Parathyroid adenoma (tissue), 2 donors: ENCODE results near the gene ZRANB2.

ENCODE experiments used
- H2AFZ ChIP-seq: fragments of 300-600 bp; sonication (generic); one replicate; pipeline ENCODE4 v1.7.0; 2017; ENCODE audit warnings: antibody characterized with exemption, mild to moderate bottlenecking
- H3K27ac ChIP-seq: fragments of 300-600 bp; sonication (generic); one replicate; pipeline ENCODE4 v1.7.0; 2017
- H3K27me3 ChIP-seq: fragments of 300-600 bp; sonication (generic); one replicate; pipeline ENCODE4 v1.7.0; 2017; ENCODE audit warnings: low read length; ENCODE audit not compliant: control insufficient read depth, insufficient read depth
- H3K36me3 ChIP-seq: fragments of 300-600 bp; sonication (generic); one replicate; pipeline ENCODE4 v1.7.0; 2017; ENCODE audit warnings: low read length; ENCODE audit not compliant: control insufficient read depth, insufficient read depth
- H3K4me1 ChIP-seq: fragments of 300-600 bp; sonication (generic); one replicate; pipeline ENCODE4 v1.7.0; 2017; ENCODE audit warnings: control low read depth
- H3K4me2 ChIP-seq: fragments of 300-600 bp; sonication (generic); one replicate; pipeline ENCODE4 v1.7.0; 2017; ENCODE audit warnings: low read length
- H3K4me3 ChIP-seq: fragments of 300-600 bp; sonication (generic); one replicate; pipeline ENCODE4 v1.7.0; 2017; ENCODE audit warnings: low read depth, low read length
- H3K79me2 ChIP-seq: fragments of 300-600 bp; sonication (generic); one replicate; pipeline ENCODE4 v1.7.0; 2017; ENCODE audit warnings: control low read depth
- H3K9ac ChIP-seq: fragments of 300-600 bp; sonication (generic); one replicate; pipeline ENCODE4 v1.7.0; 2017; ENCODE audit warnings: mild to moderate bottlenecking
- H3K9me3 ChIP-seq: fragments of 300-600 bp; sonication (generic); one replicate; pipeline ENCODE4 v1.7.0; 2017; ENCODE audit warnings: low read length; ENCODE audit not compliant: control insufficient read depth
- TF ChIP-seq, protein P1 (sequence below): fragments of 300-600 bp; sonication (generic); IDR thresholded peaks from one replicate; pipeline ENCODE4 v1.7.0; 2017; ENCODE audit warnings: antibody characterized with exemption, mild to moderate bottlenecking
- donor health status: primary hyperparathyroidism.

ZRANB2 gene

DNA sequence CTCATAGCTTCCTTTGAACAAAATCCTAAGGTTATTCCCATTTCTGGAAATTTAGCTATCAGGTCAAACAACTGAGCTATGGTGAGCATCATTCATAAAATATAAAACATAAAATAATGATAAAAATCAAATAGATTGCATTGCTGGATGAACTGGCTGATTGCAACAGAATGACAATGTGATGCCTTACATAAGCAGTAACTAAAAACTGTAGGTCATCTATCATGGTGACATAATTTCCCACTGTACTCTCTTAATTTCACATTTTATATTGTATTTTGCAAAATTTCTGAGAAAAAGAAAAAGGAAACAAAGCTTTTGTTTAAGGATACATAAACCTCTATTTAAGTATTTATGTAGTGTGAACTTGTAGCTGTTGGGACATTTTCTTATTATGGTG, 37.8 kb downstream of the ZRANB2 start:
- H3K27me3 ChIP-seq, result no peaks in the 10 kb centered on the region
- no peak overlapping the region for H3K9ac ChIP-seq
- no peak overlapping the region for H3K4me3 ChIP-seq
- no peak overlapping the region for H3K27ac ChIP-seq
- H2AFZ ChIP-seq, result no peak overlapping the region
- TF ChIP-seq, protein P1, sequence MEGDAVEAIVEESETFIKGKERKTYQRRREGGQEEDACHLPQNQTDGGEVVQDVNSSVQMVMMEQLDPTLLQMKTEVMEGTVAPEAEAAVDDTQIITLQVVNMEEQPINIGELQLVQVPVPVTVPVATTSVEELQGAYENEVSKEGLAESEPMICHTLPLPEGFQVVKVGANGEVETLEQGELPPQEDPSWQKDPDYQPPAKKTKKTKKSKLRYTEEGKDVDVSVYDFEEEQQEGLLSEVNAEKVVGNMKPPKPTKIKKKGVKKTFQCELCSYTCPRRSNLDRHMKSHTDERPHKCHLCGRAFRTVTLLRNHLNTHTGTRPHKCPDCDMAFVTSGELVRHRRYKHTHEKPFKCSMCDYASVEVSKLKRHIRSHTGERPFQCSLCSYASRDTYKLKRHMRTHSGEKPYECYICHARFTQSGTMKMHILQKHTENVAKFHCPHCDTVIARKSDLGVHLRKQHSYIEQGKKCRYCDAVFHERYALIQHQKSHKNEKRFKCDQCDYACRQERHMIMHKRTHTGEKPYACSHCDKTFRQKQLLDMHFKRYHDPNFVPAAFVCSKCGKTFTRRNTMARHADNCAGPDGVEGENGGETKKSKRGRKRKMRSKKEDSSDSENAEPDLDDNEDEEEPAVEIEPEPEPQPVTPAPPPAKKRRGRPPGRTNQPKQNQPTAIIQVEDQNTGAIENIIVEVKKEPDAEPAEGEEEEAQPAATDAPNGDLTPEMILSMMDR, result no peak
- no peaks in the 10 kb centered on the region for H3K9me3 ChIP-seq
- H3K79me2 ChIP-seq, result no peaks in the 10 kb centered on the region
- H3K4me1 ChIP-seq, result no peaks in the 10 kb centered on the region
- no peak overlapping the region for H3K4me2 ChIP-seq
- no peaks in the 10 kb centered on the region for H3K36me3 ChIP-seq

DNA sequence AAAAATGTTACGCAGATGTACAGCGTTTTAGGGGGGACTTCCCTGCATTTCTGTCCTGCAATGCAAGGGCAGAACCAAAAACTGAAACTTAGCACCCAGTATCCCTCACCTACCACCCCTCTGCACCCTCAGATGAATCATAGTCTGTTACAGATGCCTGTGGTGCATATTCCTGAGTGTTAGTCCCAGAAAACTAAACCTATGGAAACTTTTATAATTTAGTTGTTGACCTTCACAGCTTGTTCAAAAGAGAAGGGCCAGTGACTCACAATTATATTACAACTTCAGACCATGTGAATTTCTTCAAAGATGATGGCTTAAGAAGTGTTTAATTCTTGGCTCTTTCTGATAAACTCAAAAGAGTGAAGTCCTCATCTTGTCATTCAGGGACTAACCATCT, 39.0 kb downstream of the ZRANB2 start:
- H3K9me3 ChIP-seq, result no peaks in the 10 kb centered on the region
- no peak overlapping the region for H3K27ac ChIP-seq
- H2AFZ ChIP-seq, result no peak overlapping the region
- no peak overlapping the region for H3K4me2 ChIP-seq
- H3K9ac ChIP-seq, result no peak overlapping the region
- H3K4me1 ChIP-seq, result no peaks in the 10 kb centered on the region
- H3K36me3 ChIP-seq, result no peaks in the 10 kb centered on the region
- TF ChIP-seq, protein P1, result no peak
- H3K79me2 ChIP-seq, result no peaks in the 10 kb centered on the region
- H3K27me3 ChIP-seq, result no peaks in the 10 kb centered on the region
- no peak overlapping the region for H3K4me3 ChIP-seq

DNA sequence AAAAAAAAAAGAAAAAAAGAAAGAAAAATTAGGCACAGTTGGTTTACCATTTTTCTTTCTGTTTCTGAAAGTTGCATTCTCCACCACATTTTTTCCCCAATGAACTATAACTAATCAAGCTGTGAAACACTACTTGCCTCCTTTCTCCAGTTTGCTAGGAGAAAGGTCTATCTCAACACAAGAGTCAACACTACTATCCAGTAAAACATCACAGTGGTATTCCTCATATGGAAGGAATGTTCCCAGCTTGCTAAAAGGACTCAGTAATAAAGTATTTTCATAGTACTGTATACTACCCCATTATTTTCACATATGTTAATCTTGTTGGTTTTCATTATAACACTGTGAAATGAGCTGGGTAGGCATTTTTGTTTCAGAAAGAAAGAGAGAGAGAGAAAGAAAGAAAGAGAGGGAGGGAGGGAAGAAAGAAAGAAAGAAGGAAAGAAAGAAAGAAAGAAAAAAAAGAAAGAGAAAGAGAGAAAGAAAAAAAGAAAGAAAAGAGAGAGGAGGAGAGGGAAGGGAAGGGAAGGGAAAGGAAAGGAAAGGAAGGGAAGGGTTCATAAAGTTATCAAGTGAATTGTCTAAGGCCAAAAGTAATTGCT, 41.1 kb downstream of the ZRANB2 start:
- Histone ChIP-seq H3K36me3 (no peaks in the 10 kb centered on the region), H3K9ac (no peak overlapping the region), H3K4me3 (no peak overlapping the region), H2AFZ (no peak overlapping the region), H3K79me2 (no peaks in the 10 kb centered on the region), H3K27me3 (no peaks in the 10 kb centered on the region), H3K9me3 (no peaks in the 10 kb centered on the region), H3K27ac (no peak overlapping the region), H3K4me1 (no peaks in the 10 kb centered on the region), H3K4me2 (no peak overlapping the region)
- TF ChIP-seq, protein P1, result no peak

DNA sequence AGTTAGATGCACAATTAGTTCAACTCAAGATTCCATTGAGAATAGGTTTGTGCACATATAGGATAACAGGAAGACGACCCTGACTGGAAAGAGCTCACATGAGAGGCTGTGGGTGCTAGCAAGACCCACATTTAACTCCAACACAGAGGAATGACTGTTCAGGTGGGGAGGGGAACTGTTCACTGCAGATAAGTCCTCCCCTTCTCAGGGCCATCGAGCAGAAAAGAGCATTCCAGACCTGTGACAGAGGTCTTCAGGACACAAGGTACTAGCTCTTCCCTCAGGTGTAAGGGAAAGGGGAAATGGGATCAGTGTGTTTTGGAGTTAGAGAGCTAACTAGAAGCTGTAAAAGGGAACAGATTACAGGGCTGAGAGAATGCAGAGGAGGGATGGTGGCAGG, 41.9 kb downstream of the ZRANB2 start:
- no peaks in the 10 kb centered on the region for H3K36me3 ChIP-seq
- H3K27me3 ChIP-seq, result no peaks in the 10 kb centered on the region
- H3K4me3 ChIP-seq, result no peak overlapping the region
- TF ChIP-seq, protein P1, result no peak
- no peaks in the 10 kb centered on the region for H3K79me2 ChIP-seq
- H3K27ac ChIP-seq, result no peak overlapping the region
- H2AFZ ChIP-seq, result no peak overlapping the region
- H3K4me1 ChIP-seq, result no peaks in the 10 kb centered on the region
- H3K4me2 ChIP-seq, result no peak overlapping the region
- no peak overlapping the region for H3K9ac ChIP-seq
- H3K9me3 ChIP-seq, result no peaks in the 10 kb centered on the region
